H1 (cell line): ENCODE results near the gene GNG4. TPM values are rescaled to one million over a fixed set of nuclear protein-coding genes. Genes with fewer than 3 reads are reported as not detected.

Experiments used
- CTCF ChIA-PET: fragments of 300-600 bp; sonication (Branson Sonifier 250); formaldehyde crosslinking; loops from one replicate; lab custom pipeline; 2021; ENCODE audit not compliant: partially characterized antibody; lab: Charles Lee
- POLR2A ChIA-PET: fragments of 300-600 bp; sonication (Branson Sonifier 250); formaldehyde crosslinking; loops from one replicate; lab custom pipeline; 2021; ENCODE audit warnings: inconsistent platforms; ENCODE audit not compliant: partially characterized antibody; lab: Charles Lee
- DNase-seq, 2 experiments: peaks; one replicate each; pipeline versions ENCODE4 v3.0.0 to v3.0.0-alpha.2; 2010 to 2022; ENCODE audit warnings: low spot score in 2 of 2, low read depth in 1 of 2, mixed read lengths in 1 of 2
- FAIRE-seq: peaks from 2 replicates; lab custom pipeline; 2011; peaks lifted over from hg19 to GRCh38; lab: Jason Lieb, UNC
- H2AFZ ChIP-seq: 2 replicates; pipeline ENCODE4 v1.8.1; 2012; ENCODE audit warnings: low read length, inconsistent platforms
- H2AK5ac ChIP-seq: 2 replicates; pipeline ENCODE4 v1.6.1; 2013; ENCODE audit warnings: low read depth, low read length
- H2BK120ac ChIP-seq: replicated peaks from 2 replicates; pipeline ENCODE3; 2013; ENCODE audit warnings: low read depth, low read length, inconsistent platforms
- H2BK12ac ChIP-seq: 2 replicates; pipeline ENCODE4 v1.6.1; 2013; ENCODE audit warnings: low read depth, low read length
- H2BK15ac ChIP-seq: 2 replicates; pipeline ENCODE4 v1.6.1; 2013; ENCODE audit warnings: low read length
- H2BK20ac ChIP-seq: 2 replicates; pipeline ENCODE4 v1.6.1; 2013; ENCODE audit warnings: low read length
- H2BK5ac ChIP-seq: 2 replicates; pipeline ENCODE4 v1.6.1; 2013; ENCODE audit warnings: low read depth, low read length
- H3K14ac ChIP-seq: 2 replicates; pipeline ENCODE4 v1.6.1; 2013; ENCODE audit warnings: inconsistent platforms; ENCODE audit not compliant: insufficient read length
- H3K18ac ChIP-seq: 2 replicates; pipeline ENCODE4 v1.6.1; 2013; ENCODE audit warnings: low read length; ENCODE audit errors: extremely low read depth
- H3K23ac ChIP-seq: 2 replicates; pipeline ENCODE4 v1.6.1; 2013; ENCODE audit warnings: inconsistent platforms; ENCODE audit not compliant: insufficient read length
- H3K23me2 ChIP-seq: 2 replicates; pipeline ENCODE4 v1.6.1; 2013; ENCODE audit warnings: low read depth, low read length
- H3K27ac ChIP-seq: 2 replicates; pipeline ENCODE4 v1.6.1; 2011; ENCODE audit warnings: low read depth, low read length, inconsistent platforms
- H3K27me3 ChIP-seq, 4 experiments: replicated peaks in 1 of 4; 1 replicate in 1 of 4; 2 replicates in 3 of 4; pipeline versions ENCODE4 v1.6.1 to v1.8.1; 2011 to 2013; ENCODE audit warnings: low read length in 3 of 4, mild to moderate bottlenecking in 3 of 4, inconsistent platforms in 2 of 4, mixed read lengths in 2 of 4, moderate library complexity in 1 of 4; ENCODE audit not compliant: control insufficient read depth in 3 of 4, insufficient read depth in 3 of 4; ENCODE audit errors: extremely low read depth in 1 of 4
- H3K36me3 ChIP-seq, 4 experiments: 2 replicates each; pipeline versions ENCODE4 v1.6.1 to v1.8.1; 2011 to 2013; ENCODE audit warnings: mild to moderate bottlenecking in 4 of 4, low read length in 3 of 4, moderate library complexity in 2 of 4, control low read depth in 1 of 4, inconsistent platforms in 1 of 4; ENCODE audit not compliant: insufficient read depth in 4 of 4, control insufficient read depth in 2 of 4
- H3K4ac ChIP-seq: replicated peaks from 2 replicates; pipeline ENCODE3; 2013; ENCODE audit warnings: low read length, low read depth, mixed read lengths, inconsistent platforms; ENCODE audit not compliant: insufficient read length
- H3K4me1 ChIP-seq, 4 experiments: replicated peaks in 1 of 4; 1 replicate in 1 of 4; 2 replicates in 3 of 4; pipeline versions ENCODE4 v1.6.1 to v1.8.1; 2011 to 2013; ENCODE audit warnings: low read length in 3 of 4, inconsistent platforms in 2 of 4, mixed read lengths in 1 of 4; ENCODE audit not compliant: insufficient read depth in 4 of 4, control insufficient read depth in 3 of 4
- H3K4me2 ChIP-seq, 2 experiments: 2 replicates each; pipeline versions ENCODE4 v1.6.1 to v1.8.1; 2011 to 2013; ENCODE audit warnings: low read depth in 2 of 2, low read length in 2 of 2, control low read depth in 1 of 2, inconsistent platforms in 1 of 2, mild to moderate bottlenecking in 1 of 2; ENCODE audit not compliant: insufficient read depth in 1 of 2
- H3K4me3 ChIP-seq, 4 experiments: fragments of 200-600, 300-600 bp in 1 of 4; sonication (generic), shearing (Covaris generic), sonication (Bioruptor Twin) in 1 of 4; 2 replicates each; pipeline versions ENCODE4 v1.5.1 to v1.8.1; 2011 to 2016; ENCODE audit warnings: low read length in 4 of 4, low read depth in 3 of 4, control low read depth in 2 of 4, inconsistent platforms in 2 of 4, mild to moderate bottlenecking in 2 of 4, mixed read lengths in 1 of 4, moderate library complexity in 1 of 4; ENCODE audit not compliant: insufficient read depth in 2 of 4; ENCODE audit errors: extremely low read depth in 1 of 4
- H3K56ac ChIP-seq: replicated peaks from 2 replicates; pipeline ENCODE3; 2013; ENCODE audit warnings: low read depth, mild to moderate bottlenecking, mixed read lengths, low read length, inconsistent platforms; ENCODE audit not compliant: insufficient read length
- H3K79me1 ChIP-seq: 2 replicates; pipeline ENCODE4 v1.6.1; 2013; ENCODE audit warnings: low read depth, low read length, control low read depth
- H3K79me2 ChIP-seq, 2 experiments: 2 replicates each; pipeline versions ENCODE4 v1.6.1 to v1.8.1; 2012 to 2013; ENCODE audit warnings: low read length in 2 of 2, mild to moderate bottlenecking in 2 of 2, inconsistent platforms in 1 of 2; ENCODE audit not compliant: insufficient read depth in 2 of 2, control insufficient read depth in 1 of 2
- H3K9ac ChIP-seq, 4 experiments: replicated peaks in 1 of 4; 1 replicate in 1 of 4; 2 replicates in 3 of 4; pipeline versions ENCODE4 v1.6.1 to v1.8.1; 2011 to 2013; ENCODE audit warnings: low read depth in 3 of 4, low read length in 3 of 4, control low read depth in 2 of 4, mild to moderate bottlenecking in 2 of 4, moderate library complexity in 2 of 4, inconsistent platforms in 1 of 4; ENCODE audit errors: extremely low read depth in 1 of 4
- H3K9me3 ChIP-seq, 2 experiments: 2 replicates each; pipeline versions ENCODE4 v1.6.1 to v1.8.1; 2012 to 2013; ENCODE audit warnings: mild to moderate bottlenecking in 2 of 2, moderate library complexity in 2 of 2, control low read depth in 1 of 2, inconsistent platforms in 1 of 2, low read depth in 1 of 2, low read length in 1 of 2, mixed read lengths in 1 of 2; ENCODE audit not compliant: insufficient read depth in 2 of 2
- H4K20me1 ChIP-seq, 2 experiments: replicated peaks in 1 of 2; 2 replicates each; pipeline versions ENCODE3 to v1.8.1; 2011 to 2013; ENCODE audit warnings: inconsistent platforms in 2 of 2, low read length in 2 of 2, mild to moderate bottlenecking in 1 of 2; ENCODE audit not compliant: insufficient read depth in 2 of 2, control insufficient read depth in 1 of 2
- H4K5ac ChIP-seq: 2 replicates; pipeline ENCODE4 v1.6.1; 2013; ENCODE audit warnings: low read length, low read depth, mixed read lengths, inconsistent platforms; ENCODE audit not compliant: insufficient read length
- H4K8ac ChIP-seq: 2 replicates; pipeline ENCODE4 v1.8.0; 2013; ENCODE audit warnings: mild to moderate bottlenecking, moderate library complexity, low read length, inconsistent platforms; ENCODE audit not compliant: insufficient read depth; ENCODE audit errors: extremely low read depth
- H4K91ac ChIP-seq: replicated peaks from 2 replicates; pipeline ENCODE3; 2013; ENCODE audit warnings: low read length, mixed read lengths, inconsistent platforms; ENCODE audit not compliant: insufficient read length
- E2F6 ChIP-seq: IDR thresholded peaks from 2 replicates; pipeline ENCODE4 v1.6.1; 2012; ENCODE audit warnings: inconsistent platforms
- MAFK ChIP-seq: IDR thresholded peaks from 2 replicates; pipeline ENCODE4 v1.6.1; 2012; ENCODE audit warnings: low read depth, mild to moderate bottlenecking, improper control_type of control experiment, low read length
- WGBS, 2 experiments: shearing (Covaris generic) in 1 of 2; methylation state at CpG; one replicate each; pipeline versions ENCODE4 v1.1.6 to v1.1.7; 2013 to 2015; ENCODE audit warnings: low lambda C conversion rate in 2 of 2, mixed read lengths in 2 of 2, inconsistent platforms in 1 of 2, low coverage in 1 of 2, missing lambda C conversion rate in 1 of 2; ENCODE audit not compliant: insufficient replicate concordance in 2 of 2, insufficient coverage in 1 of 2, insufficient read length in 1 of 2; ENCODE audit errors: extremely low coverage in 1 of 2, missing lambda C conversion rate in 1 of 2; 5-methylcytosine and 5-hydroxymethylcytosine counted together
- polyA plus RNA-seq, 7 experiments: library from polyadenylated mRNA; depleted of rRNA in 3 of 7; stranded (reverse) in 5 of 7; unstranded in 2 of 7; fragments of >200 nt in 5 of 7; fragments of 200-250 nt in 2 of 7; gene quantifications; 1 replicate in 5 of 7; 2 replicates in 1 of 7; 4 replicates in 1 of 7; pipeline versions ENCODE4 v1.2.1 to v1.2.3, GENCODE V29; 2011 to 2013; ENCODE audit warnings: missing spikeins in 2 of 7, mixed read lengths in 2 of 7
- total RNA-seq: library from RNA; stranded (reverse); fragmentation: NEBNext Ultra II Directional; extraction: Animal tissue kit (Norgen Biotek cat#: 25700); gene quantifications from 2 replicates; pipeline ENCODE4 v1.2.1, GENCODE V29; 2021

GNG4 gene
- total and polyA plus RNA-seq, 2 of the 8 experiments (the other 6 are each of a cell fraction or from before 2014, with no cell fraction given), result 95.5 to 96.8 TPM

- no peak for FAIRE-seq
- peaks cover 0 to 60% of the 10 kb centered on the region in 2 experiments; a peak in 2 of 4 replicates for H3K79me2 ChIP-seq
- H2BK5ac ChIP-seq, result no peak overlapping the region
- H3K4me2 ChIP-seq, result peak overlapping the region in 1 of 2 experiments; percentile 56; a peak in 3 of 4 replicates
- H3K4ac ChIP-seq, result no peak overlapping the region
- no peak overlapping the region for H4K8ac ChIP-seq
- no peaks in the 10 kb centered on the region for H3K79me1 ChIP-seq
- no peak overlapping the region for H2AK5ac ChIP-seq
- no peaks in the 10 kb centered on the region for H4K20me1 ChIP-seq
- ChIA-PET POLR2A (no interaction called here), CTCF (interaction anchor here (1.5 kb wide), 1 partner anchor 72 kb away, joined by 6 read pairs; no protein-coding TSS in a partner anchor)
- no peak overlapping the region for H3K18ac ChIP-seq
- H3K27ac ChIP-seq, result no peak overlapping the region
- no peak overlapping the region for H4K91ac ChIP-seq
- H3K27me3 ChIP-seq, result no peaks in the 10 kb centered on the region
- 70% methylated on average over 1 of the region's 1 CpG; no CpG with 5 or more reads in 1 of the 2 experiments for WGBS, 2 experiments
- no peaks in the 10 kb centered on the region; a peak in 2 of 8 replicates for H3K36me3 ChIP-seq
- no peak overlapping the region for H3K56ac ChIP-seq
- no peak overlapping the region for H4K5ac ChIP-seq
- H2BK20ac ChIP-seq, result no peak overlapping the region
- no peak overlapping the region for H3K23ac ChIP-seq
- H3K14ac ChIP-seq, result no peak overlapping the region
- H3K9ac ChIP-seq, result no peak overlapping the region
- no peak overlapping the region for H2BK15ac ChIP-seq
- H3K23me2 ChIP-seq, result peaks cover 8% of the 10 kb centered on the region; the same call in 1 of the 2 replicates
- no peak overlapping the region for H2BK120ac ChIP-seq
- peaks cover 0 to 30% (median 17%) of the 10 kb centered on the region in 4 experiments; a peak in 5 of 7 replicates for H3K4me1 ChIP-seq
- H2AFZ ChIP-seq, result no peak overlapping the region
- no peak for TF ChIP-seq E2F6
- 0 out of 2 replicates have a peak, but pooled peaks have one; percentile 18 for TF ChIP-seq MAFK
- TF ChIP-seq, all 59 proteins: peak for 1
- Histone ChIP-seq H2BK12ac (no peak overlapping the region), H3K4me3 (peak overlapping the region in 3 of 4 experiments; percentile 8 to 52 (median 19); a peak in 3 of 8 replicates), H3K9me3 (no peaks in the 10 kb centered on the region)
- DNase-seq, result no peak
Observed at GRCh38 chr1:235671992-235672391, 22.4 kb upstream of the GNG4 start.
